GM23248 (cell line): ENCODE results near the gene ATR.

Source experiments
- EZH2 ChIP-seq: fragments of 200-600 bp; sonication (generic); IDR thresholded peaks from 2 replicates; pipeline ENCODE4 v1.6.1; 2018; ENCODE audit warnings: antibody characterized with exemption, mild to moderate bottlenecking; ENCODE audit not compliant: insufficient read depth, poor library complexity, severe bottlenecking
- EZH2phosphoT487 ChIP-seq: fragments of 200-600 bp; sonication (generic); IDR thresholded peaks from 2 replicates; pipeline ENCODE4 v1.6.1; 2018; ENCODE audit warnings: antibody characterized with exemption, moderate library complexity, mild to moderate bottlenecking, low read depth; ENCODE audit not compliant: insufficient read depth

DNA sequence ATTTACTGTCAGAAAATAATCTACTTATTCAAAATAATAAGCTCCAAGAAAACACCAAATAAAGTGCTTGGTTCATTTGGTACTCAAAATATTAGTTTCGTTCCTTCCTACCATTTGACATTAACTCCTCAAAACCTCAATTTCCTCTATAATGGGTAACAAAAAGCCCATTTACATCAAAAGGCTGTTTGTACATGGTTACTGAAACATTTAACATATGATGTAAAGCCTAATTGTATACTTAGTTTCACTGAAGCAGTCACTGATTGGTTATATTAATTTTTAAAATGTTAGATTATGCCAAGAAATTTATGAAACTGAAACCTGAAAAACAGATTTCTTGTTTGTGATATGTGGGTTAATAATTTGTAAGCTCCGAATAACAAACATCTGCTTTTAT lies 145.4 kb downstream of the ATR start:
- TF ChIP-seq EZH2phosphoT487 (no peak), EZH2 (no peak)
